SK-N-SH (cell line): Measurements from ENCODE around the gene POU5F2. TPM values are rescaled to one million over a fixed set of nuclear protein-coding genes. Genes with fewer than 3 reads are reported as not detected.

ENCODE experiments used
- CTCF ChIA-PET: fragments of 300-600, 350-600 bp; formaldehyde crosslinking; extraction: SDS; loops from one replicate; lab custom pipeline; 2021; lab: Yijun Ruan, JAX
- POLR2A ChIA-PET: fragments of 350-600 bp; sonication (Branson Sonifier 250); formaldehyde crosslinking; extraction: SDS; loops from one replicate; lab custom pipeline; 2020; ENCODE audit warnings: antibody characterized with exemption, inconsistent platforms; lab: Yijun Ruan, JAX
- DNase-seq: peaks from one replicate; pipeline ENCODE4 v3.0.0; 2012
- H2AFZ ChIP-seq: fragments of 200-600 bp; sonication (generic); 2 replicates; pipeline ENCODE4 v1.8.1; 2016; ENCODE audit warnings: antibody characterized with exemption, mild to moderate bottlenecking, low read depth
- H3F3A ChIP-seq: fragments of 200-600 bp; sonication (generic); replicated peaks from 2 replicates; pipeline ENCODE3; 2016; ENCODE audit warnings: antibody characterized with exemption, mild to moderate bottlenecking; ENCODE audit not compliant: insufficient read depth
- H3K27ac ChIP-seq, 2 experiments: fragments of 200-500 bp in 1 of 2; fragments of 200-600 bp in 1 of 2; sonication (Bioruptor generic) in 1 of 2; sonication (generic), shearing (Covaris generic) in 1 of 2; 2 replicates each; pipeline versions ENCODE4 v1.5.1 to v1.6.1; 2014 to 2016; ENCODE audit warnings: low read depth in 2 of 2, inconsistent platforms in 1 of 2, low read length in 1 of 2, mild to moderate bottlenecking in 1 of 2, mixed read lengths in 1 of 2
- H3K27me3 ChIP-seq: fragments of 200-600 bp; sonication (generic), shearing (Covaris generic); 2 replicates; pipeline ENCODE4 v1.6.1; 2016; ENCODE audit warnings: mixed run types; ENCODE audit not compliant: insufficient read depth
- H3K36me3 ChIP-seq, 2 experiments: fragments of 200-500 bp in 1 of 2; fragments of 200-600 bp in 1 of 2; sonication (Bioruptor generic) in 1 of 2; sonication (generic) in 1 of 2; replicated peaks in 1 of 2; 2 replicates each; pipeline versions ENCODE3 to v1.5.1; 2014 to 2016; ENCODE audit warnings: low read length in 1 of 2, mild to moderate bottlenecking in 1 of 2; ENCODE audit not compliant: insufficient read depth in 2 of 2, control insufficient read depth in 1 of 2
- H3K4me1 ChIP-seq, 2 experiments: fragments of 200-500 bp in 1 of 2; fragments of 200-600 bp in 1 of 2; sonication (Bioruptor generic) in 1 of 2; sonication (generic), shearing (Covaris generic) in 1 of 2; 2 replicates each; pipeline versions ENCODE4 v1.5.1 to v1.6.1; 2014 to 2016; ENCODE audit warnings: low read depth in 1 of 2, low read length in 1 of 2, mixed run types in 1 of 2; ENCODE audit not compliant: insufficient read depth in 2 of 2, control insufficient read depth in 1 of 2
- H3K4me2 ChIP-seq: fragments of 200-600 bp; sonication (generic), shearing (Covaris generic); 2 replicates; pipeline ENCODE4 v1.6.1; 2017; ENCODE audit warnings: mixed run types
- H3K4me3 ChIP-seq, 2 experiments: fragments of 200-500 bp in 1 of 2; fragments of 200-600 bp in 1 of 2; sonication (Bioruptor generic) in 1 of 2; sonication (generic), shearing (Covaris generic) in 1 of 2; 2 replicates each; pipeline versions ENCODE4 v1.5.1 to v1.8.1; 2014 to 2016; ENCODE audit warnings: low read depth in 2 of 2, inconsistent platforms in 1 of 2, low read length in 1 of 2, mild to moderate bottlenecking in 1 of 2, mixed read lengths in 1 of 2, moderate library complexity in 1 of 2
- H3K79me2 ChIP-seq: fragments of 200-600 bp; sonication (generic); 2 replicates; pipeline ENCODE4 v1.8.1; 2017; ENCODE audit warnings: mild to moderate bottlenecking; ENCODE audit not compliant: insufficient read depth
- H3K9ac ChIP-seq: fragments of 200-600 bp; sonication (generic); 2 replicates; pipeline ENCODE4 v1.6.1; 2017; ENCODE audit warnings: mixed run types
- H3K9me2 ChIP-seq: fragments of 200-600 bp; sonication (generic); 2 replicates; pipeline ENCODE4 v1.6.1; 2017; ENCODE audit warnings: mixed run types
- H3K9me3 ChIP-seq: fragments of 200-600 bp; sonication (generic); 2 replicates; pipeline ENCODE4 v1.6.1; 2017; ENCODE audit warnings: mixed run types, mild to moderate bottlenecking, moderate library complexity
- H4K20me1 ChIP-seq: fragments of 200-600 bp; sonication (generic); 2 replicates; pipeline ENCODE4 v1.6.1; 2017; ENCODE audit warnings: mild to moderate bottlenecking, mixed run types; ENCODE audit not compliant: insufficient read depth
- CTCF ChIP-seq: fragments of 200-600 bp; sonication (generic); IDR thresholded peaks from 2 replicates; pipeline ENCODE4 v1.6.1; 2017; ENCODE audit warnings: antibody characterized with exemption, mild to moderate bottlenecking, moderate library complexity
- EP300 ChIP-seq, 2 experiments: IDR thresholded peaks; 2 replicates each; pipeline versions ENCODE4 v1.4.0 to v1.6.1; 2012; ENCODE audit warnings: borderline replicate concordance in 1 of 2, low read depth in 1 of 2, low read length in 1 of 2
- FOSL2 ChIP-seq: IDR thresholded peaks from 2 replicates; pipeline ENCODE4 v1.4.0; 2012; ENCODE audit warnings: low read depth, mild to moderate bottlenecking, moderate library complexity, borderline replicate concordance
- JUND ChIP-seq: IDR thresholded peaks from 2 replicates; pipeline ENCODE4 v1.4.0; 2012
- MAX ChIP-seq: IDR thresholded peaks from 2 replicates; pipeline ENCODE4 v1.4.0; 2012; ENCODE audit warnings: low read depth
- MXI1 ChIP-seq: IDR thresholded peaks from 2 replicates; pipeline ENCODE4 v1.6.1; 2012; ENCODE audit warnings: mild to moderate bottlenecking, low read depth, low read length, improper control_type of control experiment
- NFIC ChIP-seq: IDR thresholded peaks from 2 replicates; pipeline ENCODE4 v1.4.0; 2012; ENCODE audit warnings: borderline replicate concordance
- RAD21 ChIP-seq: IDR thresholded peaks from 2 replicates; pipeline ENCODE4 v1.6.1; 2012; ENCODE audit warnings: mild to moderate bottlenecking, low read length
- RFX5 ChIP-seq: IDR thresholded peaks from 2 replicates; pipeline ENCODE4 v1.6.1; 2012; ENCODE audit warnings: mild to moderate bottlenecking, improper control_type of control experiment, low read length
- SMC3 ChIP-seq: IDR thresholded peaks from 2 replicates; pipeline ENCODE4 v1.6.1; 2012; ENCODE audit warnings: low read depth, low read length, improper control_type of control experiment
- TCF12 ChIP-seq: IDR thresholded peaks from 2 replicates; pipeline ENCODE4 v1.4.0; 2012
- WGBS: methylation state at CpG from one replicate; pipeline ENCODE4 v1.1.6; 2017; ENCODE audit warnings: low lambda C conversion rate; 5-methylcytosine and 5-hydroxymethylcytosine counted together
- polyA plus RNA-seq, 3 experiments: library from polyadenylated mRNA; depleted of rRNA; stranded (reverse); fragments of >200 nt; gene quantifications; 2 replicates each; pipeline ENCODE4 v1.2.3, GENCODE V29; 2012
- TF ChIP-seq, protein P1 (sequence below): IDR thresholded peaks from 2 replicates; pipeline ENCODE4 v1.4.0; 2012; ENCODE audit warnings: low read depth, borderline replicate concordance

Gene POU5F2
- polyA plus RNA-seq, 1 of the 3 experiments (the other 2 are of a cell fraction): 0.02 TPM

- H3K9me3 ChIP-seq: no peaks in the 10 kb centered on the region
- no peak overlapping the region for H2AFZ ChIP-seq
- no peaks in the 10 kb centered on the region for H3K9me2 ChIP-seq
- TF ChIP-seq, protein P1, sequence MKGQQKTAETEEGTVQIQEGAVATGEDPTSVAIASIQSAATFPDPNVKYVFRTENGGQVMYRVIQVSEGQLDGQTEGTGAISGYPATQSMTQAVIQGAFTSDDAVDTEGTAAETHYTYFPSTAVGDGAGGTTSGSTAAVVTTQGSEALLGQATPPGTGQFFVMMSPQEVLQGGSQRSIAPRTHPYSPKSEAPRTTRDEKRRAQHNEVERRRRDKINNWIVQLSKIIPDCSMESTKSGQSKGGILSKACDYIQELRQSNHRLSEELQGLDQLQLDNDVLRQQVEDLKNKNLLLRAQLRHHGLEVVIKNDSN: no peak
- TF ChIP-seq NFIC (peak; percentile 19; the same call in 1 of the 2 replicates), RFX5 (no peak), FOSL2 (peak; percentile 82), CTCF (peak; percentile 42; the same call in 1 of the 2 replicates), JUND (peak; percentile 64), EP300 (IDR thresholded peaks at IDR 0.05; ENCODE audit: borderline replicate concordance in 1 of 2, low read depth in 1 of 2, low read length in 1 of 2) (peak in 1 of 2 experiments; percentile 23; a peak in 1 of 4 replicates), RAD21 (peak; percentile 33), MXI1 (no peak), TCF12 (peak; percentile 87), MAX (peak; percentile 41; the same call in 1 of the 2 replicates), SMC3 (0 out of 2 replicates have a peak, but pooled peaks have one; percentile 19)
- ChIA-PET CTCF (interaction anchor here (0.6 to 4.3 kb wide), 13 partner anchors 12 to 1104 kb away, joined by 3 to 27 read pairs (median 3); no protein-coding TSS in a partner anchor), POLR2A (interaction anchor here (0.9 kb wide), 1 partner anchor 207 kb away, joined by 6 read pairs; the partner anchor contains the start of gene NR2F1)
- H3K4me2 ChIP-seq: no peak overlapping the region
- H4K20me1 ChIP-seq: no peaks in the 10 kb centered on the region
- DNase-seq: no peak
- H3K27ac ChIP-seq: peak overlapping the region; percentile 11 to 16; a peak in 2 of 4 replicates
- H3K4me3 ChIP-seq: no peak overlapping the region
- peaks cover 3 to 7% of the 10 kb centered on the region in 2 experiments; a peak in 2 of 4 replicates for H3K4me1 ChIP-seq
- H3K9ac ChIP-seq: no peak overlapping the region
- H3K79me2 ChIP-seq: no peaks in the 10 kb centered on the region
- H3F3A ChIP-seq: peaks cover 15% of the 10 kb centered on the region
- H3K36me3 ChIP-seq: no peaks in the 10 kb centered on the region
- WGBS: 44% methylated on average over 5 of the region's 5 CpGs
- H3K27me3 ChIP-seq: no peaks in the 10 kb centered on the region
Measured at GRCh38 chr5:93789173-93790067, 48.0 kb upstream of the POU5F2 start.

DNA sequence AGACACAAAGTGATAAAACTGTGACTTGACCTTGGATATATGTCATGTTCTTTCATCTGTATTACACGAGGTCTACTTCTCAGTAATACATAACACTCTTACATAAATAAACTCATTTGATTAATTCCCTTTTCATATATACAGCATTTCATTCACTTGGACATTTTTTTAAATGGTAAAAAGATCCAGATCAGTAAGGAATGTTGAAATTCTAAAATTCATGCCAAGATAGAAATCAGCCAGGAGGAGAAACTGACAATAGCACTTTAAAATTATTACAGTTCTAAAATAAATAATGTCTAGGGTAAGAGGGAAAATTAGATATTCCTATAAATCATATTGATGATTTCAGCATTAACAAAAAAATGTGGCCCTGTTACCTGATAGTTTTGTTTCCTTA is 46.2 kb upstream of the POU5F2 start:
- ChIA-PET CTCF (no interaction called here), POLR2A (no interaction called here)
- Histone ChIP-seq H3K9ac (no peak overlapping the region), H4K20me1 (no peaks in the 10 kb centered on the region), H2AFZ (no peak overlapping the region), H3F3A (peaks cover 15% of the 10 kb centered on the region), H3K4me1 (peaks cover 3 to 7% of the 10 kb centered on the region in 2 experiments; a peak in 2 of 4 replicates), H3K27ac (no peak overlapping the region; a peak in 1 of 4 replicates), H3K9me2 (no peaks in the 10 kb centered on the region), H3K27me3 (no peaks in the 10 kb centered on the region), H3K4me3 (no peak overlapping the region), H3K9me3 (no peaks in the 10 kb centered on the region), H3K36me3 (no peaks in the 10 kb centered on the region), H3K79me2 (no peaks in the 10 kb centered on the region), H3K4me2 (no peak overlapping the region)
- 72% methylated on average over 1 of the region's 1 CpG for WGBS
- TF ChIP-seq JUND (no peak), TCF12 (peak; percentile 21; the same call in 1 of the 2 replicates)
- no peak for DNase-seq
